SU-DHL-6 (cell line): ENCODE measurements around the gene HOXB7.

ENCODE experiments used
- EZH2phosphoT487 ChIP-seq: fragments of 200-600 bp; sonication (generic), shearing (Covaris generic); conservative IDR thresholded peaks from 2 replicates; pipeline ENCODE4 v1.6.1; 2018; ENCODE audit warnings: mild to moderate bottlenecking, antibody characterized with exemption, low read length, moderate library complexity, mixed read lengths
- TF ChIP-seq, protein P1 (sequence below): fragments of 200-600 bp; sonication (generic); IDR thresholded peaks from one replicate; pipeline ENCODE4 v1.5.1; 2017; ENCODE audit warnings: antibody characterized with exemption, mild to moderate bottlenecking, low read length, moderate library complexity; ENCODE audit not compliant: insufficient read depth, poor library complexity, severe bottlenecking

DNA sequence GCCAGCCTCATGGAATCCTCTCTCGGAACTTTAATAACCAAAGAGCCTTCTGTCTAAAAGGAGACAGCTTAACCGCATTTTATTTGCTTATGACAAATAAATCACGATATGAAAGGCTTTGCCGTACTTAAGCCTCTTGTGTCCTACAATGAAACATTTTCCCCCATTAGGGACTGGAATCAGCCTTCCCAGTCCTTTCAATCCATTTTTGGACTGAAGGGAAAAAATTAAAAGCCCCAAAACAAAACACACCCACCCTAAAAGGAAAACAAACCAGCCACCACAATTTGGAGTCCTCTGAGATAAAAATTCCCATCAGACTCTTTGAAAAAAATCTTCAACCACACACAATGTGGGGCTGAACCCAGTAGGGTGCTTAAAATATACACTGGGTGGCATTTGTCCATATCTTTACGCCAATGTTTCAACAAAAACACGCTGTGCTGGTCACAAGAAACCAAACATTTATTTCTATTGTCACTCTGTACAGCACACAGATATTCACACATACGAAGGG, 35.7 kb downstream of the HOXB7 start:
- TF ChIP-seq, protein P1, sequence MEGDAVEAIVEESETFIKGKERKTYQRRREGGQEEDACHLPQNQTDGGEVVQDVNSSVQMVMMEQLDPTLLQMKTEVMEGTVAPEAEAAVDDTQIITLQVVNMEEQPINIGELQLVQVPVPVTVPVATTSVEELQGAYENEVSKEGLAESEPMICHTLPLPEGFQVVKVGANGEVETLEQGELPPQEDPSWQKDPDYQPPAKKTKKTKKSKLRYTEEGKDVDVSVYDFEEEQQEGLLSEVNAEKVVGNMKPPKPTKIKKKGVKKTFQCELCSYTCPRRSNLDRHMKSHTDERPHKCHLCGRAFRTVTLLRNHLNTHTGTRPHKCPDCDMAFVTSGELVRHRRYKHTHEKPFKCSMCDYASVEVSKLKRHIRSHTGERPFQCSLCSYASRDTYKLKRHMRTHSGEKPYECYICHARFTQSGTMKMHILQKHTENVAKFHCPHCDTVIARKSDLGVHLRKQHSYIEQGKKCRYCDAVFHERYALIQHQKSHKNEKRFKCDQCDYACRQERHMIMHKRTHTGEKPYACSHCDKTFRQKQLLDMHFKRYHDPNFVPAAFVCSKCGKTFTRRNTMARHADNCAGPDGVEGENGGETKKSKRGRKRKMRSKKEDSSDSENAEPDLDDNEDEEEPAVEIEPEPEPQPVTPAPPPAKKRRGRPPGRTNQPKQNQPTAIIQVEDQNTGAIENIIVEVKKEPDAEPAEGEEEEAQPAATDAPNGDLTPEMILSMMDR, result no peak
- no peak for TF ChIP-seq EZH2phosphoT487
